ENCODE results near the gene ARAP3. TPM values are rescaled to one million over a fixed set of nuclear protein-coding genes. Genes with fewer than 3 reads are reported as not detected.

The ARAP3 gene
- total RNA-seq, 1 experiment from 2014 or later = not detected

DNA sequence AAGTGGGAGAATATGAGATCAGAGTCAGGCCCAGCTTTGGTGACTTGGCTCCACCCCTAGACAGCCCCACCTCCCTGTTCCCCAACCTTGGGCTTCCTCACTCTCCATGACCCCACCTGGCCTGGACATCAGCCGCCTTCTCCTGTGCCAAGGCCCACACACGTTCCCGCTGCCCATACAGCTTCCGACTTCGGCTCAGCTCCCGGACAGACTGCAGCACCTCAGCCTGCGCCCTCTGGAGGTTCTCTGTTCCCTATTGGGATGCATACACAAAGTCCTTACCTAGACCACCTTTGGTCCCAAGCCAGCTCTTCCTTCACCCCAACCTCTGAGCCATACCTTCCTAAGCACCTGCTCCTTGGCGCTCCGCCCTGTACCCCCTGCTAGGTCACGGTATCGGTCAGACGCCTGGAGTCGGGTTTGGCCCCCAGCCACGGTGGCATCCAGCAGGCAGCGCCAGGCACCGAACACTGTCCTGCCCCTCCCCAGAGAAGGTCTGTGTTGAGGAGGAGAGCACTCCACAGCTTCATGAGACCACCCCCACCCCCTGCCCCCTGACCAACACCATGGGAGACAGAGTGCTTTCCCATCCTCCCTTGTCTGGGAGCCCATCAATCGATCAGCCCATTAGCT lies 32.9 kb downstream of the ARAP3 start:
- in situ Hi-C loops (cut with HindIII; ENCODE audit: low sequenced_read_pairs) = no loop called here
- DNase-seq (ENCODE audit: low spot score) = no peak

DNA sequence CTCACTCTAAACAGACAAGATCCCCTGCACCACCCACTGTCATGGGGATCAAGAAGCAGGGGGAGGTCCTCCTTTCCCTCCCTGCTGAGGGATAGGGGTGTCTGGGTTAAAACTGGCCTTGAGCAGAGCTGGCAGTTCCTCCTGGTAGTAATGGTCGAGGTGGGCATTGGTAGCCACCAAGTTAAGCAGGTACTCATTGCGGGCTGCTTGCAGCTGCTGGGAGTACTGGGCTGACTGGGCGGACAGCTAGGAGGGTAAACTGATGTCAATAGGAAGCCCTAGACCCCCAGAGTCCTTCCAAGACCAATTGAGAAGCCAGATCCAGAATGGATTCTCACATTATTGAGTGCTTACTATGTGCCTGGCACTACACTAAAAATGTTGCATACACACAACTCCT lies 34.2 kb downstream of the ARAP3 start:
- in situ Hi-C loops (cut with HindIII; ENCODE audit: low sequenced_read_pairs) = no loop called here
- no peak for DNase-seq (ENCODE audit: low spot score)

DNA sequence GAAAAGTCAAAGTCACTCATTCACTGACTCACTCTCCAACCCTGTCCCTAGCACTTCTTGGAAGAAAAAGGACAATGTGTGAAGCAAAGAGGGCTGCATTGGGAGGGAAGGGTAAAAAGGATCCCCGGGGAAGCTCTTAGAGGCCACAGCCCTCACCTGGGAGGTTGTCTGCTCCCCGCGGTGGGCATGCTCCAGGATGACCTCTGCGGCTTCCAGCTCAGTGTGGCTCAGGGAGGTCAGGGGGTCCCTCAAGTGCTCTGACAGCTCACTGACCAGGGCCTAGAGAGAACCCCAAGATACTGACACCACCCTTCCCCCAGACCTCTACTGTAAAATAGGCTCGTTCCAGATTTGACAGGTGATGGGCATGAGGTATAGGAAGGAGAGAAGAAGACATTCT lies 34.8 kb downstream of the ARAP3 start:
- no peak for DNase-seq (ENCODE audit: low spot score)
- in situ Hi-C loops (cut with HindIII; ENCODE audit: low sequenced_read_pairs) = no loop called here

DNA sequence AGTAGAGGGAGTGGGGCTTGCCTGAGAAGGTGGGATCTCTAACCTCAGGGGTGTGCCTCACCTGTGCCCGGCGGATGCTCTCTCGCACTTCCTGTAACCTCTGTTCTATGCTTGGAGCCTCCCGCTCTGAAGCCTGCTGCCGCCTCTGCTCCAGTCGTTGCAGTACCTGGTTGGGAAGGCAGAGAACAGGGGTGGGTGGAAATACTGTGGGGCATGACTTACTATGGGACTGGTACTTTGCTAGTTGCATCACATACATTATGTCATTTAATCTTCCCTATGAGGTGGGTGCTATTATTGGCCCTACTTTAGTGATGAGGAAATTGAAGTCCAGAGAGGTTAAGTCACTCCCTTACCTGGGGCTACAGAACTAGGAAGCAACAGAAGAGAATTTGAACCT lies 36.0 kb downstream of the ARAP3 start:
- DNase-seq (ENCODE audit: low spot score) = no peak
- in situ Hi-C loops (cut with HindIII; ENCODE audit: low sequenced_read_pairs) = no loop called here

DNA sequence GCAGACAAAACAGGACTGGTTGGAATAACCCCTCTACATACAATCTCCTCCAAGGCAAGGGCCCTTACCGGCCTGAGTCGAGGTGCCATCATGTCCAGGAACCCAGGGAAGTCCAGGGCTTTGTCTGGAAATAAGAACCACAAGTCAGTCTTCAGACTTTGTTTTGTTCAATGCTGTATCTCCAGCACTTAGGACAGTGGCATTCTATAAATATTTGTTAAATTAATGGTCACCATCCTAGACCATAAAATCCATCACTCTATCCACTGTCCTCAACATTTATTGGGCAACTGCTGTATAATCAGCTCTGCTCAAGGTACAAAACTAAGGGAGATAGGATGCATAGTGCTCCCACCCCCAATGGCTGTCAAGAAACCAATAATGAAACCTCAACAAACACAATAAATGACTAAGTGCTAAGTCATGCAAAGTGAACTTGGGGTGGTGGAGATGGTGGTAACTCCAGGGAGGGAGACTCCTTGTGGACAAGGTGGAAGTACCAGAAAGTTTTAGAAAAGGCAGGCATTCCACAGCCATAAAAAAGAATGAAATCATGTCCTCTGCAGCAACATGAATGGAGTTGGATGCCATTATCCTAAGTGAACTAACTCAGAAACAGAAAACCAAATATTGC lies 40.3 kb downstream of the ARAP3 start:
- DNase-seq (ENCODE audit: low spot score) = no peak
- in situ Hi-C loops (cut with HindIII; ENCODE audit: low sequenced_read_pairs) = no loop called here

DNA sequence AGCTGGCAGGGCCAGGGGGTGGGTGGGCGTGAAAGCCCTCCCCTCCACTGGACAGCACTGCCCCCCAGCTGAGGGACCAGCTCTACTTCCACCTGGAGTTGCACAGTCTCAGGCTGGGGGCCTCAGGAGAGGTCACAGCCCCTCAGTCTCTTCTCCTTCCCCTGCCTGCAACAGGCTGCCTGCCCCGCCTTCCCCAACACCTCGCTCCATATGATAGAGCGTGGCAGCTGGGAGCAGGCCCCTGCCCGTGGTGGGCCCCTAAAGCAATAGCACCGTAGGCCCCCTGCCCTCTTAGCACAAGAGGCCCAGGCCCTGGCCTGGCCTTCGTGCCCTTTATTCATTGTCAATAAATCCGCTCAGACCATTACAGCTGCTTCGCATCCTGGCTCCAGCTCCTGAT lies 41.3 kb downstream of the ARAP3 start:
- in situ Hi-C loops (cut with HindIII; ENCODE audit: low sequenced_read_pairs) = no loop called here
- no peak for DNase-seq (ENCODE audit: low spot score)

DNA sequence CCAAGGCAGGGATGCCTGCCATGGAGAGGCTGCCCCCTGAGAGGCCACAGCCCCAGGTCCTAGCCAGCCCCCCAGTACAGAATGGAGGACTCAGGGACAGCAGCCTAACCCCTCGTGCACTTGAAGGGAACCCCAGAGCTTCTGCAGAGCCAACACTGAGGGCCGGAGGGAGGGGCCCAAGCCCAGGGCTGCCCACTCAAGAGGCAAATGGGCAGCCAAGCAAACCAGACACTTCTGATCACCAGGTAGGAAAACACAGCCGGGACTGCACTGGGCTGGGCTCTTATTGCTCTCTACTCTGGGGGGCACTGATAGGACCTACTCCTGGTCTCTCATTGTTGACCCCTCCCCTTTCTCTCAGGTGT lies 42.0 kb downstream of the ARAP3 start:
- no peak for DNase-seq (ENCODE audit: low spot score)
- in situ Hi-C loops (cut with HindIII; ENCODE audit: low sequenced_read_pairs) = no loop called here

DNA sequence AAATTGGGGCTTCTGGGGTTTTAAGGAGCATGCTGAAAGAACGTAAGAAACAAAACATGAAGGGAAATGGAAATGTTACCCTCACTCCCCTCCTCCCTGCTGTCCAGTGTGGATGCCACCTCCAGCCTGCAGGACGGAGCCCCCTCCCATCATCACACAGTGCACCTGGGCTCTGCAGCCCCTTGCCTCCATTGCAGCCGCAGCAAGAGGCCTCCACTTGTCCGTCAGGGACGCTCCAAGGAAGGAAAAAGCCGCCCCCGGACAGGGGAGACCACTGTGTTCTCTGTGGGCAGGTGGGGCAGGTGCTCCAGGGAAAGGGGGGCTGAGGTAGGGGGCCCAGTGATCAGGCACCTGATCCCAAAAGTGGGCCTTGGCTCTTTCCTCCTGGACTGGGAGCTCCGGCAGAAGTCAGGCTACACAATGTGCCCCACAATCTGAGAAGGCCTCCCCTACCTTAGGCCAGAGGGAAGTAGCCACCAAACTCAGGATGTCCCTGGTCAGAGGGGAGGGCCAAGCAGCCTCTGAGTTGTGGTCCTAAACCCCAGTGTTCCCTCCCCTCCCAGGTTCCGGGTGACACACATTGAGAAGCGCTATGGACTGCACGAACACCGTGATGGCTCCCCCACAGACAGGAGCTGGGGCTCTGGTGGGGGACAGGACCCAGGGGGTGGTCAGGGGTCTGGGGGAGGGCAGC lies 42.5 kb downstream of the ARAP3 start:
- in situ Hi-C loops (cut with HindIII; ENCODE audit: low sequenced_read_pairs) = no loop called here

DNA sequence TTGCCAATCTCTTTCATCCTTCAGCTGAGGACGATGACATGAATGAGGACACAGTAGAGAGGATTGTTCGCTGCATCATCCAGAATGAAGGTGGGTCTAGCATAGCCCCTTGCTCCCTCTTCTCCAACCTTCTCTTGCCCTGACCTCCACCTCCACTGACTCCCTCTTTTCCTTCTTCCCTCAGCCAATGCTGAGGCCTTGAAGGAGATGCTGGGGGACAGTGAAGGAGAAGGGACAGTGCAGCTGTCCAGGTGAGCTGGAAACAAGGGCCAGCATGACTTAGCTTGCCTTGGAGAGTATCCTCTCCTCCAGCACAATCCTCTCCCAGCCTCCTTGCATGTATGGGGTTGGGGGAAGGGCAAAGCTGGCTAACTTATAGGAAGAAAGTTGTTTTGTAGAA lies 43.3 kb downstream of the ARAP3 start:
- no peak for DNase-seq (ENCODE audit: low spot score)
- in situ Hi-C loops (cut with HindIII; ENCODE audit: low sequenced_read_pairs) = no loop called here

More for the DNA sequence above, 42.5 kb downstream of the ARAP3 start:
- no peak for DNase-seq (ENCODE audit: low spot score)

DNA sequence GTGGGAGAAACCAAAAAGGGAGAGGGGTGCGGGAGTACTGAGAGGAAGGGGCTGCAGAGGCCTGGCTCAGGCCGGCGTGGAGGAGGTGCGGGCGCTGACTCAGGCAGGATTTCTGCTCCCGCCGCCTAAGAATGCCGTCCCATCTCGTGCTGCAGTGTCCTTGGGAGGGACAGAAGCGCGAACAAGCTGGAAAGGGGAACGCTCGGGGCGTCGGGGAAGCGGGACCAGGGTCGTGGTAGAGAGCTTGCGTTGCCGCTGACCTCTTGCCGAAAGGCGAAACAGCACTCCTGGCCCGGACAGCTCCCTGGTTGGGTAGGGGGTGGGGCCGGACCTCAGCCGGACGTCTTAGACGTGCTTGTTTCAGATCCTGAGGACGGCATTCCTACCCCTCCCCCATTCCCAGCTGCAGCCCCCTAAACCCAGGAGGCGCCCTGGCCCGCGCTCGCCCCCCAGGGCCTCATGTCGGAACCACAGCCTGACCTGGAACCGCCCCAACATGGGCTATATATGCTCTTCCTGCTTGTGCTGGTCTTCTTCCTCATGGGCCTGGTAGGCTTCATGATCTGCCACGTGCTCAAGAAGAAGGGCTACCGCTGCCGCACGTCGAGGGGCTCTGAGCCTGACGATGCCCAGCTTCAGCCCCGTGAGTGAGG lies 44.1 kb downstream of the ARAP3 start:
- in situ Hi-C loops (cut with HindIII; ENCODE audit: low sequenced_read_pairs) = no loop called here
- peak; percentile 19 for DNase-seq (ENCODE audit: low spot score)

DNA sequence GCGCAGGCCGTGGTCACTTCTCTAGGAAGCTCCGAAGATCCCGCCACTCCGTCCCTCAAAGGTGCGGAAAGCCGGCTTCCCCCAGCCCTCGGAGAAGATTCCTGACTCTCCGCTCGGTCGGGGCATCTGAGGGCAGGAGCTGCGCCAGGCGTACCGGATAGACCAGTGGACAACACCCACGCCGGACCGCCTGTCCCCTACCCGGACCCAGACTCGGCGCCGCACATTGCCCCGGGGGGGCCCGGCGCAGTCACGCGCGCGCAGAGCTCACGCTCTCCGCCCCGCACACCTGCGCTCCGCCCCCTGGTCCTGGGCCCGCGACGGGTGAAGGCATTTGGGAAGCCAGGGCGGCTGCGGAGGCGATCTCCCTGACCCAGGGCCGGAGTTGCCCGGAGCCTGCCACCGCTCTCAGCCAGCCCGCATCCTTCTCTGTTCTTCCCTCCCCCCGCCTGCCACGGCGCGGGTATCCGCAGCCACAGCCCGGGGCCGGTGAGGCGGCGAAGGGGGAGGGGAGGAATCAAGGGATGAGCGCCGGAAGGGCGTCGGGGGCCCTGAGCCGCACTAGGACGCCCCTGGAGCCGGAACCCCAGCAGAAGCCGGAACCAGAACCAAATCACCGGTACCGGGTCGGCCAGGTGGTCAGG lies 44.8 kb downstream of the ARAP3 start:
- DNase-seq (ENCODE audit: low spot score) = peak; percentile 65
- in situ Hi-C loops (cut with HindIII; ENCODE audit: low sequenced_read_pairs) = no loop called here

DNA sequence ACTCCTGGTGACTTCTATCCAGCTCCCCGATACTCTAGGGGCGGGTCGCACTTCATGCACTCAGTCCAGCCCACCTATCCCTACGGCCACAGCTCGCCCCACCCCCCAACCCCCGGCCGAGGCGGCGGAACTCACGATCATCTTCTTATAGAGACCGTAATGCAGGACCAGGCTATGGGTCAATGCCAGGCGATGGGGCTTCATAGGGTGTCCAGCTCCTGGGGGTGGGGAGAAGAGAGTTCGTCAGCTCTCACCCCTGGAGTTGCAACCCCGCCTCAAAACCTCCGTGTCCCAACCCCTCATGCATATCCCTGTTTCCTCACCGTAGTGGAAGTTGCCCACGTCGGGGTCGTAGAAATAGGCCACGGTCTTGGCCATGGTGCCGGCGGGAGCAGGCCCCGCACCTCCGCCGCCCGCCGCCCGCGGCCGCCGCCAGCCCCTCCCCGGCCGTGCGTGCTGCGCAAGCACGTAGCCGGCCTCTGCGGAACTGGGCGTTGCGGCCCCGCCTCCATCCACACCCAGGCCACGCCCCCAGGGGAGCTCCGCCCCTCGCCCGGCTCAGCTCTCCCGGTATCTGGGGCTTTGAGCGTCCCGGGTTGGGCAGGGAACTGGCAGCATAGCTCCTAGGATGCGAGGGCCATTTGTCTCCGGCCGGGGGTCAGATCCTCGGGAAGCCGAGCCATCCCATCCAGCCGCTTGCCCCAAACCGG lies 45.5 kb downstream of the ARAP3 start, which contains the start of the genes HDAC3 and RELL2:
Gene HDAC3 (minus strand): TSS at position 437 of the 710 bp plus-strand sequence. CDS start 59 bp downstream, at position 378.
Gene RELL2 (plus strand): TSS at position 585 of the 710 bp plus-strand sequence. CDS start 1,229 bp downstream, outside the sequence.
- peak; percentile 93 for DNase-seq (ENCODE audit: low spot score)
- in situ Hi-C loops (cut with HindIII; ENCODE audit: low sequenced_read_pairs) = no loop called here

DNA sequence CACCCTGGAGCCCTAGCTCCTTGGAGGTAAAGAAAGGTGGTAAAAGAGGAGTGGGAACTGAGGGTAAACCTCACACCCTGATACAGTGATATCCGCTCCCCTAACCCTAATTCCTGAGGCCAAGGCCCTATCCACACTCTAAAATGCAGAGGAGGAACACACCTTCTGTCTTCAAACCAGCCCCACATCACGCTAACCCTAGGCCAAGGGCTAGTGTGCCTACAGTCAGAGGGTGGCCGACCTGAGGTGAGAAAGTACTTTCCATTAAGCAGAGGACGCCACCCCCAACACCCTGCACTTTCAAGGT lies 46.0 kb downstream of the ARAP3 start:
- DNase-seq (ENCODE audit: low spot score) = no peak
- in situ Hi-C loops (cut with HindIII; ENCODE audit: low sequenced_read_pairs) = no loop called here

DNA sequence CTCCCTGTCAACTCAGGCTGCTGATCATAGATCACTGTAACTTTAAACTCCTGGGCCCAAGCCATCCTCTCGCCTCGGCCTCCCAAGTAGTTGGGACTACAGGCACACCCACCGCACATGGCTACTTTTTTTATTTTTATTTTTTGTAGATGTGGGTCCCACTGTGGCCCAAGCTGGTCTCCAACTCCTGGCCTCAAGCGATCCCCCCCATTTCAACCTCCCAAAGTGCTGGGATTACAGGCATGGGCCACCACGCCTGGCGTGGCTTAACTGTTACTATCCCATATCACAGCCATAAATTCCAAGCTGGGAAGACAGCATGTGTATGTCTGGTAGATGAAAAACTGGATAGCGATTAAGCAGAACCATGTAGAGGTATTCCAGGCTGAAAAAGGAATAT lies 46.4 kb downstream of the ARAP3 start:
- in situ Hi-C loops (cut with HindIII; ENCODE audit: low sequenced_read_pairs) = no loop called here

DNA sequence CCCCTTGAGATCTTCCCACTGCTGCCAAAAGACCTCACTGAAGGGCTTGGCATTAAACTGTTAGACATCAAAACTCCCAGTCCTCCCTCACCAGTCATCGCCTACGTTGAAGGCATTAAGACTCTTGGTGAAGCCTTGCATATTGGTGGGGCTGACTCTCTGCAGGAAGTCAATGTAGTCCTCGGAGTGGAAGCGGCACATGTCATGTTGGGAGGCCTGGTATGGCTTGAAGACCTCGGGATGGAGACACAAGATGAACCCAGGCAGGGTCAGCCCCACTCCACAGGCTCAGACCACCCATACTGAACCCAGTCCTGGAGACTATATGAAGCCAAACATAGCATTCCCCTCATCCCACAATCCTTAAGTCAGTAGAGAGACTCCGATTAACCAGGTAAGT lies 47.3 kb downstream of the ARAP3 start:
- in situ Hi-C loops (cut with HindIII; ENCODE audit: low sequenced_read_pairs) = no loop called here
- DNase-seq (ENCODE audit: low spot score) = no peak

More for the DNA sequence above, 46.4 kb downstream of the ARAP3 start:
- DNase-seq (ENCODE audit: low spot score) = no peak

DNA sequence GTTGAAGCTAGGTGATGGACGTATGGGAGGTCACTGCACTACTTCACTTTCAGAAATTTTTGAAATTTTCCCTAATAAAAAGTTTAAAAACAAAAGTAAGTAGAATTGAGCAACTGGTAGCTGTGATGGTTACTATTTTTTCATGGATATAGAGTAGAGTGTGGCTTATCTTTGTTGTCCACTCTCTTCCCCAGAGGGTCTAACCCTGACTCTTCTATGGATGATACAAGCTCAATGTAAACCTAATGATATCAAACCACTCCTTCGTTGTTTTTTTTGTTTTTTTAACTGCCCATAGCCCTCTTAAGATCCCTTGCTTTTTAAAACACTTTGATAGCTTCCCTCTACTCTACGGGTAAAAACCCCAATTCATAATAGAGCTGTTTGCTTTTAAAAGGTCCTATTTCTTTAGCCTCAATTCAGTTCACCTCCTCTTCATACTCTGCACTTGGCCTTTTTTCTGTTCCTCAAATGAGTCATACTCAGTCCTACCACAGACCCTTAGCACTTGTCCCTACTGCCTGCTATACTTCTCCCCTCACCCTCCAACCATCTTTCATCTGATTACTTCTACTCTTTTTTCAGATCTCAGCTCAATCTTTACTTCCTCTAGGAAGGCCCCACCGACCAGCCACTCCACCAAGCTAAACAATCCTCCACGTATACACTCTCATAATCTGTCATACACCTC lies 48.0 kb downstream of the ARAP3 start:
- in situ Hi-C loops (cut with HindIII; ENCODE audit: low sequenced_read_pairs) = no loop called here
- DNase-seq (ENCODE audit: low spot score) = no peak

DNA sequence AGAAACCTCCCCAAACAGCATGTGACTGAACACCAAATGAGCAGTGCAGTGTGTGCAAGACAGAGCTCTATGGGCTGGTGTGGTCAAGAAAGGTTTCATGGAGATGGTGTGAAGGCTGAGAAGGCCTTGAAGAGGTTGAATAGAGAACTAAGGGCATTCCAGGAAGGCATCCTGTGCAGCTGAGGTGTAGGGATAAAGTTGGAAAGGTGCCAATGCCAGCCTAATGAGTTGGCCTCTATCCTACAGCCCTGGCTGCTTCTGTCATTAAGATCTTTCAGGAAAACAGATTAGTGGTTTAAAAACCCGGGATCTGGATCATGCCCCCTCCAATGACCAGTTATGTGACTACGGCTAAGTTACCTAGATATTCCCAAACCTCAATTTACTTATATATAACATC lies 49.4 kb downstream of the ARAP3 start:
- in situ Hi-C loops (cut with HindIII; ENCODE audit: low sequenced_read_pairs) = no loop called here
- DNase-seq (ENCODE audit: low spot score) = peak; percentile 59

DNA sequence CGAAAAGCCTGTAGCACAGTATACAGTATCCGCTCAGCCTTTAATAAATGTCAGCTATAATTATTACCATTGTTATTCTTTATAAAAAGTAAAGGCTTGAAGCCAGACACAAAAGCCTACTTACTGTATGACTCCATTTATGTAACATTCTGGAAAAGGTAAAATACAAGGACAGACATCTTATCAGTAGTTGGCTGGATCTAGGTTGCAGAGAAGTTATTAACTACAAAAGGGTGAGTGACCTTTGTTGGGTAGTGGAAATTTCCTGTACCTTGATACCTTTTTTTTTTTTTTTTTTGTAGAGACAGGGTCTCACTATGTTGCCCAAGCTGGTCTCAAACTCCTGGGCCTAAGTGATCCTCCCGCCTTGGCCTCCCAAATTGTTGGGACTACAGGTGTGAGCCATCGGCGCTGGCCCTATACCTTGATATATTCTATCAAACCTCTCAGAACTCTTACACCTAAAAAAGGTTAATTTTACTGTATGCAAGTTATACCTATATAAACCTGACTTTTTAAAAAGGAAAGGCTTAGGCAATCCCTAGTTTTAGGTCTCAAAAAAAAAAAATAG lies 51.4 kb downstream of the ARAP3 start:
- no peak for DNase-seq (ENCODE audit: low spot score)
- in situ Hi-C loops (cut with HindIII; ENCODE audit: low sequenced_read_pairs) = no loop called here

Data from G401 (cell line).